ENCODE measurements around the gene MMP26. TPM values are rescaled to one million over a fixed set of nuclear protein-coding genes. Genes with fewer than 3 reads are reported as not detected.

MMP26 gene
- total RNA-seq, 2 donors from 2014 or later, result not detected

DNA sequence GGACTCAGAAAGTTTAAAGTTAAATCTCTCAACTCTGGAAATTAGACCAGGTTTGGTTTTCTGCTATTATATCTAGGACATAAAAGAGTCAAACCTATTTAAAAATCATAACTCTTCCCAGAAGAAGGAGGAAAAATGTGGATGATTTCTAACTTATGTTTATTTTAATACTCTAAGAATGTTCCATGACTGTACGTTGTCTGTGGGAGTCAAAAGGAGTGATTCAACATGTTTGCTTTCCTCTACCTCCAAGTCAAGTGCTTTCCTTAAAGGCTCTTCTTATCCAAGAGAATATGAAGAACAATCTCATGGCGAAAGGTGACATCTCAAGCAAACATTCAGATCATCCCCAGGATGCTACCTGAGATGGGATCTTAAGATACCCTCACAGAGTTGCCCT is 39.2 kb upstream of the MMP26 start:
- no peaks in the 10 kb centered on the region for H3K9me3 ChIP-seq
- WGBS, 2 donors, result 59 to 68% methylated on average over 2 of the region's 2 CpGs
- ATAC-seq (no peak), DNase-seq (no peak)
- no peak overlapping the region for H3K27ac ChIP-seq
- H3K36me3 ChIP-seq (replicated peaks in 1 of 2; ENCODE audit: insufficient read depth in 1 of 2, low read depth in 2 of 2), result no peaks in the 10 kb centered on the region
- TF ChIP-seq POLR2A (IDR thresholded peaks at IDR 0.05), result no peak
- TF ChIP-seq, protein P1, sequence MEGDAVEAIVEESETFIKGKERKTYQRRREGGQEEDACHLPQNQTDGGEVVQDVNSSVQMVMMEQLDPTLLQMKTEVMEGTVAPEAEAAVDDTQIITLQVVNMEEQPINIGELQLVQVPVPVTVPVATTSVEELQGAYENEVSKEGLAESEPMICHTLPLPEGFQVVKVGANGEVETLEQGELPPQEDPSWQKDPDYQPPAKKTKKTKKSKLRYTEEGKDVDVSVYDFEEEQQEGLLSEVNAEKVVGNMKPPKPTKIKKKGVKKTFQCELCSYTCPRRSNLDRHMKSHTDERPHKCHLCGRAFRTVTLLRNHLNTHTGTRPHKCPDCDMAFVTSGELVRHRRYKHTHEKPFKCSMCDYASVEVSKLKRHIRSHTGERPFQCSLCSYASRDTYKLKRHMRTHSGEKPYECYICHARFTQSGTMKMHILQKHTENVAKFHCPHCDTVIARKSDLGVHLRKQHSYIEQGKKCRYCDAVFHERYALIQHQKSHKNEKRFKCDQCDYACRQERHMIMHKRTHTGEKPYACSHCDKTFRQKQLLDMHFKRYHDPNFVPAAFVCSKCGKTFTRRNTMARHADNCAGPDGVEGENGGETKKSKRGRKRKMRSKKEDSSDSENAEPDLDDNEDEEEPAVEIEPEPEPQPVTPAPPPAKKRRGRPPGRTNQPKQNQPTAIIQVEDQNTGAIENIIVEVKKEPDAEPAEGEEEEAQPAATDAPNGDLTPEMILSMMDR (IDR thresholded peaks at IDR 0.05), result no peak
- intact Hi-C loops (cut with DNase I), result no loop called here
- H3K4me1 ChIP-seq, result no peaks in the 10 kb centered on the region
- H3K27me3 ChIP-seq, result no peaks in the 10 kb centered on the region
- no peak overlapping the region for H3K4me3 ChIP-seq

DNA sequence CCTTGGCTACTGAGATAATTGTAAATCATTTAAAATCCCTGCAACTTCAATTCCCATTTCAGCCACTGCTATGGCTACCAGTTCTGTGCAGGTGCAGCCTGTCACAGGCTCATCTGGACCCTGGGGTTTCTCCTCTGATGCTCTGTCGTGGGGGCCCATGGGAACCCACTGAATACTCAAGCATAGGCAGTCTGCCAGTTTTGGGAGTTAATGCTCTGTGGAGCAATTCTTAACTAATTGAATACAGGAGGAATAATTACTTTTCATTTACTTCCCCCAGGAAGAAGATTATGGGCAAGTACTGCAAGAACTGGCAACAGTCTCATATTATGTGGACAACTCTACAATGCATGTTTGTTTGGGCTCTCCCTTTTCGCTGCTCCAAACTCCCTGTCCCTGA is 32.8 kb upstream of the MMP26 start:
- H3K4me1 ChIP-seq, result no peaks in the 10 kb centered on the region
- H3K27me3 ChIP-seq, result no peaks in the 10 kb centered on the region
- no peak for DNase-seq
- H3K27ac ChIP-seq, result no peak overlapping the region
- no peak overlapping the region for H3K4me3 ChIP-seq
- H3K9me3 ChIP-seq, result no peaks in the 10 kb centered on the region
- H3K36me3 ChIP-seq (replicated peaks in 1 of 2; ENCODE audit: insufficient read depth in 1 of 2, low read depth in 2 of 2), result no peaks in the 10 kb centered on the region
- no peak for ATAC-seq
- 69 to 75% methylated on average over 2 of the region's 2 CpGs for WGBS, 2 donors
- TF ChIP-seq, protein P1 (IDR thresholded peaks at IDR 0.05), result no peak
- TF ChIP-seq POLR2A (IDR thresholded peaks at IDR 0.05), result no peak
- intact Hi-C loops (cut with DNase I), result no loop called here

DNA sequence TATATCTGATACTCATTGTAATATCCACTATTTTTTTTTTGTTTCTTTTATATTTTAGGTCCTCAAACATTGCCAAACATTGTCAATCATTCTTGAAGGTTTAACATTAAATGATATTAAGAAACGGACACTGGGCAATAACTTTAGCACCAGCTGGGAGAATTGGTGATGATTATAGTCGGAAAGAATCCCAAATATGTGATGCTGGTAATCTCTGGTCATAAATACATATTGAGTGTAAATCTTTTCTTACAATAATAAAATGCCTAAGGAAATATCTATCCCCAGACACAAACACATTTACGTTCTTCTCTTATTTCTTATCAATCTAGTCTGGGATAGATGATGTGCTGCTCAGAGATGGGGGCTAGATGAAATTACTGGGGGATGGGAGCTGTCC is 32.1 kb upstream of the MMP26 start:
- no peak for TF ChIP-seq POLR2A (IDR thresholded peaks at IDR 0.05)
- TF ChIP-seq, protein P1 (IDR thresholded peaks at IDR 0.05), result no peak
- no peaks in the 10 kb centered on the region for H3K9me3 ChIP-seq
- ATAC-seq, result no peak
- WGBS, 2 donors, result 39 to 61% methylated on average over 3 of the region's 3 CpGs
- intact Hi-C loops (cut with DNase I), result no loop called here
- no peak overlapping the region for H3K27ac ChIP-seq
- no peak overlapping the region for H3K4me3 ChIP-seq
- H3K4me1 ChIP-seq, result no peaks in the 10 kb centered on the region
- no peaks in the 10 kb centered on the region for H3K36me3 ChIP-seq (replicated peaks in 1 of 2; ENCODE audit: insufficient read depth in 1 of 2, low read depth in 2 of 2)
- DNase-seq, result no peak
- H3K27me3 ChIP-seq, result no peaks in the 10 kb centered on the region

DNA sequence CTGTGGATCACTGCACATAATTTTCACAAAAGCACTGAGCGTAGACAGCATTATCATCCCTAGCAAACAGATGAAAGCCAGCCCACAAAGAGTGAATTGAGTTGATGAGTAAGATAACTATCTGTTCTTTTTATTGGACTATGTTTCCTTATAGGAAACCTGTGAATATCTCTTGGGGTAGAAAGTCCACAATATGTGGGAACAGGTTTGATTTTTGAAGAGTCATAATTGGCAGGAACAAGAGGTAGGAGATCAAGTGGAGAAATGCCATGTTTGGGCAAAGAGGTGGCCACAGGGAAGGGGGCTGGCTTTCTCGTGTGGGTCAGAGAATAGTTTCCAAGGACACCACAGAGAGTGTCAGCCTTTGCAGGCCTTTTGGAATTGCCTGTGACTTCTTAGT is 30.8 kb upstream of the MMP26 start:
- no peak overlapping the region for H3K4me3 ChIP-seq
- DNase-seq (no peak), ATAC-seq (no peak)
- no peak overlapping the region for H3K27ac ChIP-seq
- no peaks in the 10 kb centered on the region for H3K4me1 ChIP-seq
- H3K9me3 ChIP-seq, result no peaks in the 10 kb centered on the region
- intact Hi-C loops (cut with DNase I), result no loop called here
- no peaks in the 10 kb centered on the region for H3K27me3 ChIP-seq
- no peak for TF ChIP-seq POLR2A (IDR thresholded peaks at IDR 0.05)
- TF ChIP-seq, protein P1 (IDR thresholded peaks at IDR 0.05), result no peak
- H3K36me3 ChIP-seq (replicated peaks in 1 of 2; ENCODE audit: insufficient read depth in 1 of 2, low read depth in 2 of 2), result no peaks in the 10 kb centered on the region
- 45 to 46% methylated on average over 2 of the region's 2 CpGs for WGBS, 2 donors

DNA sequence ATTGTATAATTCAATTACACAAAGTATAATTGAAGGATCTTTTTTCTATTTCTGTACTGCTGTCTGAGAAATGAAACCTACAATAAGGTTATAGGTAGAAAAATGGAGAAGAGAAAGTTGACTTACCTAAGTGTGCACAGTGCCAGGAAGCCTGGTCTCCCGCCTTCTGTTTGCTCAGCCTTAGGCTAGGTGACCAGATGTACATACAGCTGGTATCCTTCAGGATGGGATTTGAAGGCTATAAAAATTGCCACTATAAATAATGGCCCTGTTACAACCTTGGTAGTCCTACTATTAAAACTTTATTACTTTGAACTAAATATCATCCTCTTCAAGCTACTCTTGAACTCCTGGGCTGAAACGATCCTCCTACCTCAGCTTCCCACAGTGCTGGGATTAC is 26.6 kb upstream of the MMP26 start:
- DNase-seq, result no peak
- no peak overlapping the region for H3K4me3 ChIP-seq
- intact Hi-C loops (cut with DNase I), result no loop called here
- ATAC-seq, result no peak
- no peak for TF ChIP-seq POLR2A (IDR thresholded peaks at IDR 0.05)
- TF ChIP-seq, protein P1 (IDR thresholded peaks at IDR 0.05), result no peak
- WGBS, 2 donors, result 73 to 74% methylated on average over 2 of the region's 2 CpGs
- no peaks in the 10 kb centered on the region for H3K36me3 ChIP-seq (replicated peaks in 1 of 2; ENCODE audit: insufficient read depth in 1 of 2, low read depth in 2 of 2)
- H3K27me3 ChIP-seq, result no peaks in the 10 kb centered on the region
- no peaks in the 10 kb centered on the region for H3K4me1 ChIP-seq
- H3K9me3 ChIP-seq, result no peaks in the 10 kb centered on the region
- H3K27ac ChIP-seq, result no peak overlapping the region
